HG03066 (cell line): ENCODE results near the gene LBP.
"Not testable (repeated sequence)": the region's sequence is repeated elsewhere in the genome, so short reads cannot be mapped to it uniquely, and the experiment has no call there.

ENCODE experiments used
- ATAC-seq: cut with Tn5 transposase; IDR thresholded peaks from one replicate; pipeline ENCODE4 v1.9.1; 2021; ENCODE audit warnings: low read depth; ENCODE audit not compliant: unreplicated experiment

LBP gene

DNA sequence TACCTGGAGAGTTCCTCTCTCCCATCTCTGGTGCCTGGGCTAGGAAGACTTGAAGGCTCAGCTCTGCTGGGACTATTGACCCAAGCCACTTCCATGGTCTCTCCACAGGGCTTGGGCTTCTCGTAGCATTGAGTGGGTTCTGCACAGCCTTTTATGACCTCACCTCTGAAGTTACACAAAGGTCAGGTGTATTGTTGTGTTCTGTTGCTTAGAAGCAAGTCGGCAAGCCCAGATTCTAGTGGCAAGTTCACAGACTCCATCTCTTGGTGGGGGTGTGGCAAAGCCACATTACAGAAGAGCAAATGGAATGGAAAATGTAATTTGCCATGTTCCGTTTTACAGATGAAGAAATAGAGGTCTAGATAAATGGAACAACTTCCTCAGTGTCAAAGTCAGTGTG lies 28.9 kb upstream of the LBP start:
- no peak for ATAC-seq

DNA sequence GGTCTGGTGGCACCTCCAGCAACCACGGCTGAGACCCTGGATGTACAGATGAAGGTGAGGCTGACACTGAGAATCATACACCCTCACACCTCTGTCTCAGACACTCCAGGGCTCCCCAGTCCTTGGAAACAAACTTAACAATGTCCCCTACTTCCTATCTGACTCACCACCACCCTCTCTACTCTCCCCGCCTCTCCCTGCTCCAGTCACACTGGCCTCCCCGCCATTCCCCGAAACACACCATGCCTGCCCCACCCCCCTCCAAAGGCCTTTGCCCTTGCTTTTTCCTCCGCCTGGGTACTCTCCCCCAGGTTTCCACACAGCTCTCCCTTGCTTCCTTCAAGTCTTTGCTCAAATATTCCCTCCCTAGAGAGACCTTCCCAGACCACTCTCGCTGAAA lies 26.1 kb upstream of the LBP start:
- ATAC-seq, result no peak

DNA sequence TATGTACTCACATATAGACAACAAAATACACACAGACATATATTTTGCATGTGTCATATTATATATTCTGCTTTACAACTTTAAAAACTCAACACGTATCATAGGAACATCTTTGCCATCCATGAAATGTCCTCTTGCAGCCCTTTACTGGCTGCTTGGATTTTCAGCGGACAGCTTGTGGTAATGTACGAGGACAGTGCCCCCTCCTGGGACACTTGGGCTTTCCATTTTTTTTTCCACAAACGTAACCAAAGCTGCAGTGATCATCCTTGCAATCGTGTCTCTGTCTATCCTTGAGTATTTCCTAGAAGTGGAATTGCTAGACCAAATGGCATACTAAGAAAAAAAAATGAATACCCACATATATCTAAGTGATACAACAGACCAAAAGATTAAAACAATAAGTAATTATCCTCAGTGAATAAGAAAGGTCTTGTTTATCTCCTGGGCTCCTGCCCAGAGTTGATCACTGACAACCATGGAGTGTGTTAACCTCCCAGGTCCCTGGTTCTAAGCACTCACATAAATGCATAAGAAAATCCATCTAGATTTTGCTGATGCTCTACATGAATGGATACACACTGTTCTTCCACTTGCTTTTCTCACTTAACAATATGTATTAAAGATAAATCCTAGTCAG lies 24.2 kb upstream of the LBP start:
- no peak for ATAC-seq

DNA sequence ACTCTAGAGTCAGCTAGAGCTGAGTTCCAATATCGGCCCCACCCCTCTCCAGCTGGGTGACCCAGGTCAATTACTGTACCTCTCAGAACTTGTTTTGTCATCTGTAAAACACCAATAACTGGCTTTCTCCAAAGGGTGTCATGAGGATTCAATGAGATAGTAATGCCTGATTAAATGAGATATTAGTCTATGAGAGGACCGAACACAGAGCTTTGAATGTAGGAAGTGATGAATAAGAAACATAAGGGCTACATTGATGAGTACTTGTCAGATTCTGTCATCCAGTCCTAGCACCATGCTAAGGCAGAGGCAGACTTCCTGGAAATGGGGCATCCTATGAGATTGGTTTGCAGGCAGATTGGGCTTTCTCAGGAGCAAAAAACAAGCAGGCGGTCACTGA lies 22.1 kb upstream of the LBP start:
- no peak for ATAC-seq

DNA sequence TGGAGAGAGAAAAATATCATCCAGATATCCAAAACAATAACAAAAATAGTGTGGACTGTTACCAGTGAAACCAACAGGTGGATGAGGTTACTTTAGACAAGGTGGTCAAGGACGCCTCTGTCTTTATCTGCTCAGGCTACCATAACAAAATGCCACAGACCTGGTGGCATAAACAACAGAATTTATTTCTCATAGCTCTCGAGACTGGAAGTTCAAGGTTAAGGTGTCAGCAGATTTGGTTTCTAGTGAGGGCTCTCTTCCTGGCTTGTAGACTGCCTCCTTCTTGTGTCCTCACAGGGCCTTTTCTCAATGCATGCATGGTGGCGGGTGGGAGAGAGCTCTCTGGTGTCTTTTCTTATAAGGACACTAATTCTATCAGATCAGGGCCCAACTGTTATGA lies 21.1 kb upstream of the LBP start:
- ATAC-seq, result no peak

DNA sequence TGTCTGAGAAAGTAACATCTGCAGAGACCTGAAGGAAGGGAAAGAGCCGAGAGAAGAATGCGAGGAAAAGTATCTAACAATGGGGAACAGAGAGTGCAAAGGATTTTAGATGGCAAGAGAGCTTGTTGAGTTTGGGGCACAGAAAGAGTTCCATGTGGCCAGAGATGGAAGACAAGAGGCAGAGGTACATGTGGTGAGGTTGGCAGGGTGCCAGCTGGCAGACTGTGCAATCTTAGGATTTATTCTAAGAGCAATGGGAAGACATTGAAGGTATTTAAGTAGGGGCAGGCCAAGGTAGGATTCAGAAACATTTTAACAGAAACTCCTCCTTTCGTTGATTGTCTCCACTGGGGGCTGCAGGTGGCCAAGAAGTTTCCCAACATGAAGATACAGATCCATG lies 20.4 kb upstream of the LBP start:
- ATAC-seq, result no peak

DNA sequence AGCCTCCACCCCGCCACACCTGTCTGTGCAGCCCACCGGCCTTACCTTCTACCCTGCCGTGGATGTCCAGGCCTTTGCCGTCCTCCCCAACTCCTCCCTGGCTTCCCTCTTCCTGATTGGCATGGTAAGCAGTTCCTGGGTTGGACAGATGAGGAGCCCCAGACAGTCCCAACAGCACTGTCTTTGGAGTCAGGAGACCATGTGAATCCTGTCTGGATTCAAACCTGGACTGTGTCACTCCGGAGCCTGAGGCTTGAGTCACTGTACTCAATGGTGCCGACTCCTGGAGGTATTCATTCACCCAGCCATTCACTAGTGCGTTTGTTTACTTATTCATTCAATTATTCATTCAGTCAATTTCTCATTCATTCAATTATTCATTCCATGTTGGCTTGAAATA lies 20.0 kb upstream of the LBP start:
- no peak for ATAC-seq

DNA sequence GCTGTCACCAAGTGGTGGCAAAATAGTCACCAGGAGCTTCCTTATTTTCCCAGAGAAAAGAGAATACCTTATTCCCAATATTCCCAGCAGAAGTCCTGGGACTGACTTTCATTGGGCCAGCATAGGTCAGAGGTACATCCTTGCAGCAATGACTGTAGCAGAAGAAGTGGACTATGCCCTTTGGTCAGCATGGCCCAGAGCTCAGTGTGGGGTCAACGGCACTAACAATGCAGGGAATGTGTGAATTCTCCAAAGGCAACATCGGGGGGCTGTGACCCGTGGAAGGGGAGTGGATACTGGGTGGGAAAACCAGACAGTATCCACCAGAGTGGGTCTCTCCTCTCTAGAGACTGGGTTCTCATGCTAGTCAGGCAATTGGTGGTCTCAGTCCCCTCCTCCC lies 15.6 kb upstream of the LBP start:
- no peak for ATAC-seq

DNA sequence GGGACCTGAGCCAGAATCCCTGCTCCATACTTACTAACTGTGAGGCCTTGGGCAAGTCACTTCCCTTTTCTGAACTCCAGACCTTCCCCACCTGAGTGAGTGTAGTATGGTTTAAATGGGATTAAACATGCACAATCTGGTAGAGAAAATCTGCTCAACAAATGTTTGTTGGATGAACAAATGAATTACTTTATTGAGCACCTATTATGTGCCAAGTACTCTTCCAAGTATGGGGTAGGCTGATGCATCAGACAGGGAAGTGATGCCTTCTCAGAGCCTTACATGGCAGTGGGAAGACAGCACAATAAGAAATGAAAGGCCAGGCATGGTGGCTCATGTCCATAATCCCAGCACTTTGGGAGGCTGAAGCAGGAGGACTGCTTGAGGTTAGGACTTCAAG lies 15.0 kb upstream of the LBP start:
- no peak for ATAC-seq

DNA sequence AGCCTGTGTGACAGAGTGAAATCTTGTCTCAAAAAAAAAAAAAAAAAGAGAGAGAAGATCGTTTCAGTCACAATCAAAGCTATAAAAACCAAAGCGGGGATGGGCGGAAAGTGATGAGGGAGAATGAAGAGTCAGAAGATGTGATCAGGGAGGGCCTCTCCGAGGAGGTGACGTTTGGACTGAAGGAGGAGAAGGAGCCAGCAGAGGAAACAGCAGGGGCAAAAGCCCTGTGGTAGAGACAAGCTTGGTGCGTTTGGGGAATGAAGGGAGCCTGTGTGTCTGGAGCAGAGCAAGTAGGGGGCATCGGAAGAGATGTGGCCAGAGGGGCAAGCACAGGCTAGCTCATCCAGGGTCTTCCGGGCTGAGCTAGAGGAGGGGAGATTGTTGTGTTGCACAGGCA lies 14.5 kb upstream of the LBP start:
- no peak for ATAC-seq

DNA sequence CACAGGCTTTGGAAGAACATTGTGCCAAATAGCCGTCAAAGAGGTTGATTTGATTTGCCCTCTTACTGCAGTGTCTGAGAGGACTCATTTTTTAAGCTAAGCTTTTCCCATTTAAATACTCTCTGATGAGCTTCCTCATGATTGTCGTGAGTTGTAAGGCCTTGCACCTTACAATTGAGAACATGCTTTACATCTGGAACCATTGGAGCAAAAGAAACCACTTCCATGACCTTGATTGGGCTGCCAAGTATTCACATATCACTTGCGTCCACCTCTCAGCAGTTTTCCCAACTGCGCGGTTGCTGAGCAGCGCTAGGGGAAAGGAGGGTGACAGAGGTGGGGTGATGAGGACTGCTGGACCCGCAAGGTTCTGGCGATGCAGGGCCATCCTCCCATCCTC lies 12.3 kb upstream of the LBP start:
- ATAC-seq, result no peak

DNA sequence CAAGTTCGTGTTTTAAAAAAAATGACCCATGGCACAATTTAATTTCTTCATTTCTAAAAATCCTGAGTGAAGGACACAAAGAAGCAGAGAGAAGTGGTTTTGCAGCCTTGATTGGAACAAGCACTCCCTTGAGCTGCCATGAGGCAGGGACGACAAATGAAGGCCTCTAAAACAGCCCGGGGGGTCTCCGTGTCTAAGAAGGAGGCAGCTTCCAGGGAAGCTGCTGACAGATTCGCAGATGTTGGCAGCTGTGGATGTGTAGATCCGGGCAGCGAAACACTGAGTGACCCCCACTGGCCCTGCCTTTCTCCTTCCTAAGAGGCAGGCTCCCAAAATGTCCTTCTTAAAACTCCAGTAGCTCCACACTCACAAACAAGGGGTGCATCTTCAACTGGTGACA lies 9.6 kb upstream of the LBP start:
- ATAC-seq, result no peak

DNA sequence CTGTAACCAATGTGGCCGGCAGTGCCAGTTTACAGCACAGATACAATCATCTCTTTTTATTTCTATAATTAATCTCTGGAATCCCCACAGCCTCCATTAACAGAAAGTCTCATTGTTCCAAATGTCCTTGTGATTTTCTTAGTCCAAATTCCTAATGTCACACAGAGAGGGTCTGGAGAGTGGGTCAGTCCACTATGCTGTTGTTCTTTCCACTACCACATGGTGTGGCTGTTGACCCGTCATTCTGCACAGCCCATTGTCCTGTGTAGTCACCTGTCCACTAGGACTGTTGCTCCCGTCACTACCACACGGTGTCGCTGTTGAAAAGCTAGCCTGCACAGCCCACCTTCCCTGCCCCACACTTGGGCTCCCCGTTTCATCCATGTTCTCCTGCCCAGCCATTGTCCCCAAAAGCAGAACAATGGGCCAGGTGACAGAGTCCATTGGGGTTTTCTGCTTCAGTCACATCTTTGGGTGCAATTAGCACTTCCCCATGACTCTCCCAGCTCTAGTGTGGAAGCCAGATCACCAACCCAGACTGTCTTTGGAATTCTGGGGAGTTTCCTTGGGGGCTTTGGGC lies 8.6 kb upstream of the LBP start:
- ATAC-seq, result no peak

DNA sequence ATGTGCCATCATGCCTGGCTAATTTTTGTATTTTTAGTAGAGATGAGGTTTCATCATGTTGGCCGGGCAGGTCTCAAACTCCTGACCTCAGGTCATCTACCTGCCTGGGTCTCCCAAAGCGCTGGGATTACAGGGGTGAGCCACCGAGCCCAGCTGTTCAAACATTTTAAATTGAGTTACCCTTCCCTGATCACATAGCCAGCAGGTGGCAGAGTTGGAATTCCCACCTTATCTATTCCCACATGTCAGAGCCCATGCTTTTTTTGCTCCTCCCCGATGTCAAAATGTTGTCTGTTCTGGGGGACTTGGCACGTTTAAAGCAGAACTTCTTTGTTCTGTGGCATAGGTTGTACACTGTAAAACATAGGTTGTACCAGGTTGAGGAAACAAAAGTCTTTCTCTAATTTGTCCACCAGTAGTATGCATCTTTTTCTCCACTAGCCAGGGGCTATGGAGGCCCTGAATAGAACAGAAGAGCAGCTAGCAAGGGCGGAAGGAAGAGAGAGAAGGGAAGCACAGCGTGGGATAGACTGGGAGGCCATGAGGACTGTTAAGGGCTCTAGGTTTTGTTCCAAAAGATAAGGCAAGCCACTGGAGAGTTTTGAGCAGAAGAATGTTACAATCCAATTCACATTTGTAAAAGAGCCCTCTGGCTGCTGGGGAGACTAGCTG lies 7.3 kb upstream of the LBP start:
- ATAC-seq, result no peak

DNA sequence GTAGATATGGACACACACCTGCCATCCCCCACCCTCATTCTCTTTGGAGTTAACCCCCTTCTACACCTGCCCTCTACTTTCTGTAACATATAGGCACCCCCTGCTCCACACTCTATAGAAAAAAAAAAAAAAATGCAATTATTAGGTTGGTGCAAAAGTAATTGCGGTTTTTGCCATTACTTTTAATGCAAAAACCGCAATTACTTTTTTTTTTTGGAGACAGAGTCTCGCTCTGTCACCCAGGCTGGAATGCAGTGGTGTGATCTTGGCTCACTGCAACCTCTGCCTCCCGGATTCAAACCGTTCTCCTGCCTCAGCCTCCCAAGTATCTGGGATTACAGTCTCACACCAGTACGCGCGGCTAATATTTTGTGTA lies 6.8 kb upstream of the LBP start:
- ATAC-seq, result not testable (repeated sequence)

DNA sequence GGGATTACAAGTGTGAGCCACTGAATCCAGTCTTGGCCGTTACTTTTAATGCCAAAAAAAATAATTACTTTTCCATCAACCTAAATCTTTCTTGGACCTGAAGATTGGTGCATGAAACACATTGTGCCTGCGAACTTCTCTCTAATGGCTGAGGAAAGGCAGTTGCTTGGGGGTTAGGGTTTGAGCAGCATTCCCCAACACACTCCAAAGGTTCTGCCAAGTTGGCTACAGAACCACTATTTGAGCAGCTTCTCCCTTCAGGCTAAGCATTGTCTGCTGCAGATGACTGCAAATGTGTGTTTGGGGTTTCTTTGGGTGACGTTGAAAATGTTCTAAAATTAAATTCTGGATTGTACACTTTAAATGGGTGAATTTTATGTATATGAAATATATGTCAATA lies 6.3 kb upstream of the LBP start:
- ATAC-seq, result no peak

DNA sequence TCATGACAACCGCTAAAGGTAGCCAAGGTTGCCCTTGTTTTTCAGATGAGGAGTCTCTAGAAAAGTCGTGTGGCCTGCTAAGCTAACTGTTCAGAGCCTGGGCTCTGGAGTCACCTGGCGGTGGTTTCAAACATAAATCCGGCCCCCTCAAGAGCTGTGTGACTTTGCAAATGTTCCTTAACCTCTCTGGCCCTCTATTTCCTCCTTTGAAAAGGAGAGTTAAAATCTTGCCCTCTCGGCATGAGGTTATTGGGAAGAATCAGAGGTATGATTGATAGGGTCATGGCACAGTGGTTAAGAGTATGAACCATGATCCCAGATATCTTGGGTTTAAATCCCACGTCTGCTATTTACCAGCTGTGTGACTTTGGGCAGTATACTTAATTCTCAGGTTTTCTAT lies 5.6 kb upstream of the LBP start:
- no peak for ATAC-seq

DNA sequence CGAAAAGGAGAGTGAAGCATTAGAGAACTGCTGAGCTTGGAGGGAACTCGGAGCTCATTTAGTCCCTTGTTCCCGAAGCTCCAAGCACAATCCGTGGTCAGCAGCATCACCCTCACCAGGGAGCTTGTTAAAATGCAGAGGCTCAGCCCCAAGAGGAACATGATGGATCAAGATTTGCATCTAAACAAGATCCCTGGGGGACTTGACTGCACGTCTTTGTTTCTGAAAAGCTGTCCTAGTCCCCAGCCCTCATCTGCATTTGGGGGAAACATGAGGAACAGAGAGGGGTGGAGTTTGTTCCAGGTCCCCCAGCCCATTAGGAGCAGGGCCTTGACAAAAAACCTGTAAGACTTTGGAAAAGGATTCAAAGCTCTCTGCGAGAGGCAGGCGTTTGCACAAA lies 4.1 kb upstream of the LBP start:
- ATAC-seq, result no peak

DNA sequence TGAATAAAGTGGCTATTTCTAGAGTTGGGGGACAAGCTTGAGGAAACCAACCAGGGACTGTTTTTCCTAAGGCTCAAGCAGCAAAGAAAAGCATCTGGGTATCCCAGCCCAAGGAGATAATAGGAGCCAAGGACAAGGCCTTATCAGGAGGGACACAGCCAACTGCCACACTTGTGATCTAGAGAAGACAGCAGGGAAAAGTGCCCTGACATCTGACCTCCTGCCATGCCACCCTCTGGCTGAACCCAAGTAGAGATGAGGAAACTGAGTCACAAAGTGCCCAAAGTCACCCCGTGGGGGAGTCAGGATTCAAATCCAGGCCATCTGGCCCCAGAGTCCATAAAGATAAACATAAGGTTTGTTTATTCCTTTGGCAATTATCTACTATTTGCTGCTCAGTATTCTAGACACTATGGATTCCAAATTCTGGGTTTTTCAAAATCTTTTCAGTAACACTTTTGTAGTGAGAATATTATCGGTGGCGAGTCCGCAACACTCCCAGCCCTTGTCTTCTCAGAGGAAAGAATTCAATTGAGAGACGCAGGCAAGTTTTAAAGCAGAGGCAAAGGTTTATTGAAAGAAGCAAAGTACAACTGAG lies 3.5 kb upstream of the LBP start:
- no peak for ATAC-seq

DNA sequence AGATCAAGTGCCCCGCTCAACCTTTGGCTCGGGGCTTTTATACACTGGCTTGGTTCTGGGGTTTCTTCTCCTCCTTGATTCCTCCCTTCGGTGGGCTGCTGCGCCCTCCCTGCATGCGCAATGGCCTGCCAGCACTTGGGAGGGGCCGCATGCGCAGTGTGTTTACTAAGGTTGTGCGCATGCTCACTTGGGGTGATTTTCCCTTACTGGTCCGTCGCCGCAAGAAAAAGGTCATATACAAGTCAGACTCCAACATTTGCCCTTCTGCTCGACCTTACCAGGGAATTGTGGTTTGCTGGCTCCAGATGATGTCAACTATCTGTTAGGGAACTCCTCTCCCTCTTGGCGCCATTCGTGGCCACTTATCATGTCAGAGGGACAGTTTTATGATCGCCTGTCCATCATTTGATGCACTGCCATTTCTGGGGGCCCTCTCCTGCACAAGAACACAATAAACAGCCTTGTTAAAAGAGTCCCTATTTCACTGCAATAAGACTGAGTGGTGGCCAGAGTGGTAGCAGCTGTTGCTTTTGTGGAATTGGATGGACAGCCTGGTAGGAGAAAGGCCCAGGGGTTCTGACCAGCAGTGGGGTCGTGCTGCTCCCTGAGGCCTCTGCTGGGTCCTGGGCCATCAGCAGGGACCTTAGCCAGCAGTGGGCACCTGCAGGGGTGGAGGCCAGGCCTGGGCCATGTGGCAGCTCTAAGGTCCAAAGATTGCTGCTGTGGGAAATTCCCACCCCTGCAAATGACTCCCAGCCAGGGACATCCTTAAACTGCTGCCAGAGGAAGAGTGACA lies 2.8 kb upstream of the LBP start:
- no peak for ATAC-seq

DNA sequence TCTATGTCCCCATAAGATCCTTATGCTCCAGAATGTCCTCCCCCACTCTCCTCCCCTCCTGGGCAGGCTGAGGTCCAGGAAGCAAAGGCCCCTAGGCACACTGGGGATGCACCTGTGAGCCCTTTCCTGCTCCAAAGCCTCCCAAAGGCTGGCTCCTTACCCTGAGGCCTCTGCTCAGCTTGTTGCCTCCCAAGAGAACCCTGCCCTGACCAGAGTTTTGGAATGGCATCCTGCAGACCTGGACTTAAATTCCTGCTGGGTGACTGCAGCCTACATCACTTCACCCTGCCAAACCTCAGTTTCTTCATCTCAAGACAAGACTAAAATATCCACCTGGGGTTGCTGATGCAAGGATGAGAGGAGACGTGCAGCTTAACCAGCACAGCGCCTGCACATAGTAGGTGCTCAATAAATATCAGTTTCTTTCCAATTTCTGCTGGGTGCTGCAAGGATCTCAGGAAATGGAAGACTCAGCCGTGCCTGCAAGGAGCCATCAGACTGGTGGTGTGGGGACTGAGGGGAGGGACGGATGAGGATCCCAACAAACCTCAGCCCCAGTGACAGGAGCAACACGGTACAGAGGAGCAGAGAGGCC lies 2.1 kb upstream of the LBP start:
- no peak for ATAC-seq
